T-helper 2 cell treated with Interferon-gamma antibody and Interleukin-4, amounts not matched to agents 5 μg/mL and 100 μg/mL, for 36 hours (primary cell): ENCODE results near the gene MED29.
A peak's percentile ranks its signal among the peaks of the same experiment; 100 is the strongest.

Experiments used
- DNase-seq: peaks from one replicate; pipeline ENCODE4 v3.0.0; 2021; ENCODE audit warnings: low spot score
- H3K27ac Mint-ChIP-seq: one replicate; pipeline ENCODE4 v1.8.0; 2021; ENCODE audit warnings: mild to moderate bottlenecking, mixed read lengths
- H3K27me3 Mint-ChIP-seq: one replicate; pipeline ENCODE4 v1.8.0; 2021; ENCODE audit warnings: low read depth, mixed read lengths
- H3K36me3 Mint-ChIP-seq: one replicate; pipeline ENCODE4 v1.8.0; 2021; ENCODE audit warnings: low read depth, mixed read lengths
- H3K4me1 Mint-ChIP-seq: one replicate; pipeline ENCODE4 v1.8.0; 2021; ENCODE audit warnings: low read depth, mixed read lengths
- H3K4me3 Mint-ChIP-seq: one replicate; pipeline ENCODE4 v1.8.0; 2022; ENCODE audit warnings: mild to moderate bottlenecking, moderate library complexity, mixed read lengths
- H3K9me3 Mint-ChIP-seq: one replicate; pipeline ENCODE4 v1.8.0; 2021; ENCODE audit warnings: mixed read lengths

The MED29 gene

DNA sequence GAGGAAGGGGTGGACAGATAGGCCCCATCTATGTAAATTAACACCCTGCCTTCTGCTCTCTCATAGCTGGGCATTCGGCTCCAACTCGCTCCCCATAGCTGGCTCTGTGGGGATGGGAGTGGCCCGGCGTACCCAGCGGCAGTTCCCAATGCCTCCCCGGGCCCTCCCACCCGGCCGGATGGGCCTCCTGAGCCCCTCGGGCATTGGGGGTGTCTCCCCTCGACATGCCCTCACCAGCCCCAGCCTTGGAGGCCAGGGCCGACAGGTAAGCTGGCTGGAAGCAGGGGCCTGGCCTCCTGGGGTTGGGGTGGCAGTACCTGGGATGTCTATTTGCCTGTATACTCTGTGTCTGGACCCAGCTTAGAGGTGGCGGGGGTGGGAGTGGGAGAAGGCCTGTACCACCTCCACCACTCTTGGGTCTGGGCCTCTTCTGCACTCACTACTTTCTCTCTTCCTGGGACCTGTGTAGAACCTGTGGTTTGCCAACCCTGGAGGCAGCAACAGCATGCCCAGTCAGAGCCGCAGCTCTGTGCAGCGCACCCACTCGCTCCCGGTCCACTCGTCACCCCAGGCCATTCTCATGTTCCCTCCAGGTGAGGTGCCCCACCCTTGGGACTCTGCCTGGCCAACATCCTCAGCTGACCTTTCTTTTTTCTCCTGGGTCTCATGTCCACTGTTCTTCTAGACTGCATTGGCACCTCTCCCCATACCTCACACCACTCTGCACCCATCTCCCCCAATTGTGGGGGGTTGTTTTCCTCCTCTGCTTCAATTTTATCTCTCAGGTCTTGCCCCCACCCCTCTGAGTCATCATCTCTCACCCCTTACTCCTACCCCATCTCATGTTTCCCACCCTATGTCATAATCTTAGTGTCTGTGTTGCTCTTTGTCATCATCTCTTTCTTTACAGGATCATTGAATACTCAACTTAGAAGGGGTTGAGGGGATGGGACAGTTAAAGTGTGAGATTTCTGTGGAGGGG lies 10.4 kb upstream of the MED29 start:
- H3K36me3 Mint-ChIP-seq = peaks cover 51% of the 10 kb centered on the region

GRCh38 chr19:39381910-39382611 lies 9.1 kb upstream of the MED29 start:
- Mint-ChIP-seq H3K9me3 (no peaks in the 10 kb centered on the region), H3K4me3 (no peak overlapping the region), H3K36me3 (peaks cover 54% of the 10 kb centered on the region), H3K27me3 (no peaks in the 10 kb centered on the region), H3K4me1 (no peaks in the 10 kb centered on the region), H3K27ac (no peak overlapping the region)
- no peak for DNase-seq

More for the DNA sequence above, 10.4 kb upstream of the MED29 start:
- Mint-ChIP-seq H3K9me3 (no peaks in the 10 kb centered on the region), H3K27me3 (no peaks in the 10 kb centered on the region), H3K27ac (no peak overlapping the region), H3K4me3 (no peak overlapping the region), H3K4me1 (no peaks in the 10 kb centered on the region)
- no peak for DNase-seq

DNA sequence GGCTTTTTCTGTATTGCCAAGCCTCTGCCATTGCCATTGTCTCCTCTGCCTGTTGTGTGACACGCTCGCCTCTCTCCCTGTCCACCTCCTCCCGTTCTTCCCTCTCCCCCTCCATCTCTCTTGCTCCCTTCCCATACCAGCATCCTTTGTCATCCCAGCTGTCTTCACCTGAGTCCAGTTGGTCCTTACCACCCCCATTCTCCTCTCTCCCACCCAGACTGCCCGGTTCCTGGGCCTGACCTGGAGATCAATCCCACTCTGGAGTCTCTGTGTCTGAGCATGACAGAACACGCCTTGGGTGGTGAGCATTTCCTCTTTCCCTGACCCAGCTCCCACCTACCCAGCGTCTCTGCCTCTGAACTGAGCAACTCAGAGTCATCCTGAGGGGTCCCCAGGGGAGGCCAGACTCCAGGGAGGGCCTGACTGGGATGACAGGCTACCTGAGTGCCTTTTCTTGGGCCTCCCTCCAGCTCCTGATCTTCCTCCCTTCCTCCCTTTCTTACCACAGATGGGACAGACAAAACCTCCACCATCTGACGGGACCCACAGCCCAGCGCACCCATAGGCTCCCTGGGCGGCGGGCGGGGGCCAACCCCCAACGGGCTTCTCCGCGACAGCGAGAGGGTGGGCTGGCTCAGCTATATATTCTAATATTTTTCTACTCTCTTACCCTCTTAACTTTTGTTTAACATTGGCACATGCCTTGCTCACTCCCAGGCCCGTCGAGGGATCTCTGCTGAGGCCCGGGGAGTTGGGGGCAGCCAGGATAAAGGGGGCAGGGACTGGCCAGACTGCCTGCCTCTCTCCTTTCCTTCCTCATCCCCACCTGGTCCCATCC lies 8.0 kb upstream of the MED29 start:
- Mint-ChIP-seq H3K27me3 (no peaks in the 10 kb centered on the region), H3K36me3 (peaks cover 50% of the 10 kb centered on the region), H3K4me3 (no peak overlapping the region), H3K27ac (peak overlapping the region; percentile 55), H3K9me3 (no peaks in the 10 kb centered on the region), H3K4me1 (no peaks in the 10 kb centered on the region)
- DNase-seq = no peak

- Mint-ChIP-seq H3K27ac (no peak overlapping the region), H3K27me3 (no peaks in the 10 kb centered on the region), H3K4me3 (no peak overlapping the region), H3K36me3 (peaks cover 53% of the 10 kb centered on the region), H3K9me3 (no peaks in the 10 kb centered on the region), H3K4me1 (peaks cover 1% of the 10 kb centered on the region)
- no peak for DNase-seq
Observed at GRCh38 chr19:39384839-39385568, 6.2 kb upstream of the MED29 start.

GRCh38 chr19:39385629-39386411 lies 5.4 kb upstream of the MED29 start:
- Mint-ChIP-seq H3K36me3 (peaks cover 48% of the 10 kb centered on the region), H3K9me3 (no peaks in the 10 kb centered on the region), H3K4me1 (peaks cover 5% of the 10 kb centered on the region), H3K27me3 (no peaks in the 10 kb centered on the region), H3K27ac (no peak overlapping the region), H3K4me3 (no peak overlapping the region)
- no peak for DNase-seq

DNA sequence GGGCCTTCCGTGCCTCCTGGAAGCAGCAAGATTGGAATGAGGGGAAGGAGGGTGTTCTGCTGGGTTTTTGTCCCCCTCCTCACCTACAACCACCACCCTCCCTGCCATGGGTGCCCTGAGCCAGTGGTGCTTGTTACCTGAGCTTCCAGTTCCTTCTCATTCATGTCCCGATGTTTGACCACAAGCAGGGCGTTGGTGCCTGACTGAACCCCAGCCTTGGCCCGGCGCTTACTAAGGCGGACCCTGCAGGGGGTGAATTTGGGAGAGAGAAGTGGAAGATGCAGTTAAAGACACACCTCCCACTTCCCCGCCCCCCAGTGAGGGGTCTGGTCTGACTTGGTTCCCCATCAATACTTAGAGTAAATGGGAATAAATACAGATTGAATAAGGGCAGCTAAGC lies 4.6 kb upstream of the MED29 start:
- Mint-ChIP-seq H3K36me3 (peaks cover 47% of the 10 kb centered on the region), H3K27ac (peak overlapping the region; percentile 10), H3K4me3 (no peak overlapping the region)

GRCh38 chr19:39388657-39389056 lies 2.5 kb upstream of the MED29 start:
- Mint-ChIP-seq H3K27me3 (no peaks in the 10 kb centered on the region), H3K4me1 (peaks cover 11% of the 10 kb centered on the region), H3K36me3 (peaks cover 49% of the 10 kb centered on the region), H3K4me3 (peak overlapping the region; percentile 13), H3K9me3 (no peaks in the 10 kb centered on the region), H3K27ac (peak overlapping the region; percentile 98)
- no peak for DNase-seq

More for the DNA sequence above, 4.6 kb upstream of the MED29 start:
- DNase-seq = no peak
- Mint-ChIP-seq H3K4me1 (peaks cover 6% of the 10 kb centered on the region), H3K27me3 (no peaks in the 10 kb centered on the region), H3K9me3 (no peaks in the 10 kb centered on the region)

DNA sequence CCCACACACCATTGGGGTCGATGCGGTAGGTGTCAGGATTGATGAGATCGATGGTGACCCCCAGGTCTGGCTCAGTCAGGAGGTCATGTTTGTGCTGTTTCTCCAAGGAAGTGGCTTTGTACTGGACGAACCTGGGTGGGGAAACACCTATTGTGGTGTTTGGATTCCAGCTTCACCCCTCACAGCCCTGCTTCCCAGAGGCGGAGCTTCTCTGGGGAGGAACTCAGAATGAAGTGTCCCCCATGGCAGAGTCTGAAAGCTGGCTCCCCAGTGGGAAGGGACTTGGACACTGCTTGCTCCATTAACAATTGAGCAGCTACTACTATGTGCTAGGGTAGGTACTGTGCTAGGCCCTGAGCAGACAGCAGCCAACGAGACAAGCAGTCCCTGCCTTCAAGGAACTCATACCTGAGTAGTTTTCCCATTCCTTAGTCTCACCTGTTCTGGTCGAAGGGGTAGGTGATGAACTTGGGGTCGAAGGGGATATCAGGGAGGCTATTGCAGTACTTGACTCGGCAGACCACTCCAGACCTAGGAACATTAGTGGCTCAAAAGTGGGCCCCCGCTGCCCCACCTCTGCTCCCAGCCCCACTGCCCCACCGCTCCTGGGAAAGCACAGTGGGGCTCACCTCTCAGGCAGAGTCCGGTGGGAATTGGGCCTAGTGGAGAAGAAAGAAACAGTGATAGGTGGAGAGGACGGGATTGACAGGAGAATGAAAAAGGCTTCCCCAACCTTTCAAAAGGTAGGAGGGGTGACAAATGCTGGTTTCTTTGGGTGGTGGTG lies 1.4 kb upstream of the MED29 start:
- peaks cover 55% of the 10 kb centered on the region for H3K36me3 Mint-ChIP-seq
- no peaks in the 10 kb centered on the region for H3K27me3 Mint-ChIP-seq
- H3K9me3 Mint-ChIP-seq = no peaks in the 10 kb centered on the region
- H3K4me3 Mint-ChIP-seq = peak overlapping the region; percentile 99
- H3K4me1 Mint-ChIP-seq = peaks cover 11% of the 10 kb centered on the region
- peak overlapping the region; percentile 98 for H3K27ac Mint-ChIP-seq
- no peak for DNase-seq

DNA sequence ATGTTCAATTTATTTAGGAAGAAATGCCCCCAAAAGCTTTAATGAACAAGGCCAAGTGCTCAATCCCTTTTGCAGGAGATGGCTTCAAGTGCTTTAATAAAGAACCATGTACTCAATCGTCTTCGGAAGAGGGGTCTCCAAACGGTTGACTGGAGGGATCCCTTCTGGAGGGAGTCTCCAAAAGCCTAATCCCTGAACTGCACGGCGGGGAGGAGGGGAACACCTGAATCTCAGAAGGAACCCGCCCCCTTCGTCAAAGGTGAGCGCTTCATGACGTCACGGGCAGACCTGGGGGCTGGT lies 777 bp upstream of the MED29 start:
- Mint-ChIP-seq H3K27me3 (no peaks in the 10 kb centered on the region), H3K4me1 (peaks cover 14% of the 10 kb centered on the region), H3K9me3 (no peaks in the 10 kb centered on the region), H3K36me3 (peaks cover 57% of the 10 kb centered on the region), H3K4me3 (peak overlapping the region; percentile 99), H3K27ac (peak overlapping the region; percentile 98)
- peak; percentile 63 for DNase-seq

- Mint-ChIP-seq H3K4me1 (peaks cover 45% of the 10 kb centered on the region), H3K9me3 (no peaks in the 10 kb centered on the region), H3K36me3 (peaks cover 37% of the 10 kb centered on the region), H3K4me3 (peak overlapping the region; percentile 63), H3K27me3 (no peaks in the 10 kb centered on the region), H3K27ac (peak overlapping the region; percentile 85)
- peak; percentile 85 for DNase-seq
Observed at GRCh38 chr19:39397360-39398296, 6.5 kb downstream of the MED29 start.

DNA sequence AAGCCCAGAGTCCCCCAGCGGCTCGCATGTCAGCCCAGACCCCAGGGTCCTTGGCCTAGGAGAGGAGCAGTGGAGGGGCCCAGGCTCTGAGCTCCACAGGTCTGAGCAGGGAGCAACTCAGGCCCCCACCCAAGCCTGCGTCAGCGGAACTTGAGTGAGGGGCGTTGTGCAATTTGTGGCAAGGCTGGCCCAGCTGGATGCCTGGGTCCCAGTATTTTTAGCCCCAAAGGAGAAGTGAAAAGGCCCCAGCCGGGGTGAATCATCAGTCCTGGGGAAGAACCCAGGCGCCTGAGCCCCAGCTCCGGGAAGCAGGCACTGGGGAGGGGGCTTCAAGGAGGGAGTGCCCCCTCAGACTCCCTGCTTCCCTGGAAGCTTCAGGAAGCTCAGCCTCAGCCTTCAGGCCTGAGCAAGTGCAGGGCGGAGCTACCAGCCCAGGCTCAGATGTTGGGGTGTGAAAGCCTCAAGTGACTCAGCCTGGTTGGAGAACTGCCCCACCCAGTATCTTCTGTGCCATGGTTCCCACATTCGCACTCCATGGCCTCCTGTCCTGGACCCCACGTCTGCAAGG lies 7.2 kb downstream of the MED29 start:
- Mint-ChIP-seq H3K4me1 (peaks cover 45% of the 10 kb centered on the region), H3K4me3 (peak overlapping the region; percentile 63), H3K27me3 (no peaks in the 10 kb centered on the region), H3K36me3 (peaks cover 35% of the 10 kb centered on the region), H3K27ac (peak overlapping the region; percentile 85), H3K9me3 (no peaks in the 10 kb centered on the region)
- DNase-seq = peak; percentile 59
